ENCODE measurements around the gene HFE. TPM values are rescaled to one million over a fixed set of nuclear protein-coding genes. Genes with fewer than 3 reads are reported as not detected.

The HFE gene
- total and polyA plus RNA-seq, 10 of the 15 experiments (the other 5 are each of a cell fraction or from before 2014, with no cell fraction given), result 0.52 to 5.9 (median 1.7) TPM

- TF ChIP-seq MLLT1 (IDR thresholded peaks at IDR 0.05) (peak; percentile 78; the same call in 1 of the 2 replicates), BACH1 (IDR thresholded peaks at IDR 0.05; ENCODE audit: borderline replicate concordance) (peak; percentile 53; the same call in 1 of the 2 replicates), RFX5 (IDR thresholded peaks at IDR 0.05; ENCODE audit: low read depth, low read length) (no peak)
These were observed 37.8 kb downstream of the HFE start (continued) for GRCh38 chr6:26124781-26125685.

- BruUV-seq (replicated peaks), result no TSS peak
- TF ChIP-seq BMI1 (IDR thresholded peaks at IDR 0.05; ENCODE audit: borderline replicate concordance) (no peak), CHD1 (IDR thresholded peaks at IDR 0.05; ENCODE audit: low read depth, low read length) (no peak), FOXM1 (IDR thresholded peaks at IDR 0.05; ENCODE audit: low read depth, low read length) (no peak), STAT1 (conservative IDR thresholded peaks at IDR 0.05) (no peak), KAT2A (conservative IDR thresholded peaks at IDR 0.05; ENCODE audit: control insufficient read depth, low read depth, low read length) (no peak), EP300 (IDR thresholded peaks at IDR 0.05; ENCODE audit: borderline replicate concordance in 1 of 2, control insufficient read depth in 1 of 2, low read depth in 2 of 2, low read length in 2 of 2) (no peak), BCLAF1 (IDR thresholded peaks at IDR 0.05) (no peak), NR2F1 (conservative IDR thresholded peaks at IDR 0.05) (no peak), ESRRA (IDR thresholded peaks at IDR 0.05; ENCODE audit: low read length) (no peak)
These were observed 39.4 kb downstream of the HFE start for GRCh38 chr6:26126394-26127235.

More at GRCh38 chr6:26126394-26127235, 39.4 kb downstream of the HFE start:
- Histone ChIP-seq H3K9me3 (replicated peaks; ENCODE audit: control insufficient read depth, insufficient read depth, low read length) (no peaks in the 10 kb centered on the region), H3K4me3 (peak overlapping the region; percentile 83), H3K4me2 (ENCODE audit: control insufficient read depth, insufficient read depth) (peak overlapping the region; percentile 86), H4K20me1 (ENCODE audit: control insufficient read depth, insufficient read depth) (peaks cover 6% of the 10 kb centered on the region; the same call in 1 of the 2 replicates), H3K79me2 (ENCODE audit: control insufficient read depth, insufficient read depth, low read length) (peaks cover 63% of the 10 kb centered on the region), H3K9ac (ENCODE audit: control insufficient read depth, insufficient read depth, low read length) (peak overlapping the region; percentile 91), H2AFZ (ENCODE audit: control insufficient read depth, low read depth, low read length) (no peak overlapping the region), H3K27ac (ENCODE audit: control insufficient read depth, insufficient read depth) (peak overlapping the region; percentile 89), H3K4me1 (ENCODE audit: control insufficient read depth, insufficient read depth, low read length) (peaks cover 2% of the 10 kb centered on the region; the same call in 1 of the 2 replicates), H3K27me3 (replicated peaks in 1 of 2; ENCODE audit: control insufficient read depth in 2 of 2, insufficient read depth in 2 of 2, low read length in 1 of 2) (no peaks in the 10 kb centered on the region), H3K36me3 (ENCODE audit: control insufficient read depth in 2 of 2, insufficient read depth in 2 of 2, low read length in 1 of 2) (peaks cover 0 to 3% of the 10 kb centered on the region in 2 experiments; a peak in 2 of 4 replicates)
- no peak for ATAC-seq
- in situ Hi-C loops (cut with MboI), result loop anchor here (10.0 kb wide), 1 partner anchor 1708 kb away; a partner anchor contains a TSS
- CTCF ChIA-PET, result interaction anchor here (1.0 to 2.3 kb wide), 3 partner anchors 28 to 32 kb away, joined by 4 to 5 read pairs (median 5); no protein-coding TSS in a partner anchor
- DNase-seq (ENCODE audit: low read depth, low spot score), result no peak
- RAD21 ChIA-PET (ENCODE audit: unreplicated experiment), result interaction anchor here (0.8 to 7.2 kb wide), 4 partner anchors 32 to 90 kb away, joined by 3 to 96 read pairs (median 4); a partner anchor contains a TSS
- POLR2A ChIA-PET, result interaction anchor here (0.6 to 6.4 kb wide), 7 partner anchors 9 to 1760 kb away, joined by 3 to 119 read pairs (median 4); a partner anchor contains a TSS
- 12% methylated on average over 8 of the region's 8 CpGs for WGBS (ENCODE audit: insufficient coverage, insufficient replicate concordance, low lambda C conversion rate, missing lambda C conversion rate)
- SMC1A ChIA-PET (ENCODE audit: uncharacterized antibody, unreplicated experiment), result interaction anchor here (1.0 to 2.9 kb wide), 6 partner anchors 9 to 52 kb away, joined by 3 to 26 read pairs (median 6); a partner anchor contains a TSS
- FAIRE-seq, result no peak
- intact Hi-C loops (cut with micrococcal nuclease; ENCODE audit: unreplicated experiment), result no loop called here

All from GM12878 (cell line).